ENCODE measurements around the gene ADRA1B.

GRCh38 chr5:159907689-159908590 is 8.3 kb upstream of the ADRA1B start:
- TF ChIP-seq, protein P1, sequence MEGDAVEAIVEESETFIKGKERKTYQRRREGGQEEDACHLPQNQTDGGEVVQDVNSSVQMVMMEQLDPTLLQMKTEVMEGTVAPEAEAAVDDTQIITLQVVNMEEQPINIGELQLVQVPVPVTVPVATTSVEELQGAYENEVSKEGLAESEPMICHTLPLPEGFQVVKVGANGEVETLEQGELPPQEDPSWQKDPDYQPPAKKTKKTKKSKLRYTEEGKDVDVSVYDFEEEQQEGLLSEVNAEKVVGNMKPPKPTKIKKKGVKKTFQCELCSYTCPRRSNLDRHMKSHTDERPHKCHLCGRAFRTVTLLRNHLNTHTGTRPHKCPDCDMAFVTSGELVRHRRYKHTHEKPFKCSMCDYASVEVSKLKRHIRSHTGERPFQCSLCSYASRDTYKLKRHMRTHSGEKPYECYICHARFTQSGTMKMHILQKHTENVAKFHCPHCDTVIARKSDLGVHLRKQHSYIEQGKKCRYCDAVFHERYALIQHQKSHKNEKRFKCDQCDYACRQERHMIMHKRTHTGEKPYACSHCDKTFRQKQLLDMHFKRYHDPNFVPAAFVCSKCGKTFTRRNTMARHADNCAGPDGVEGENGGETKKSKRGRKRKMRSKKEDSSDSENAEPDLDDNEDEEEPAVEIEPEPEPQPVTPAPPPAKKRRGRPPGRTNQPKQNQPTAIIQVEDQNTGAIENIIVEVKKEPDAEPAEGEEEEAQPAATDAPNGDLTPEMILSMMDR (IDR thresholded peaks at IDR 0.05) = no peak
- TF ChIP-seq POLR2A (IDR thresholded peaks at IDR 0.05) (no peak), EP300 (IDR thresholded peaks at IDR 0.05) (no peak), POLR2AphosphoS5 (IDR thresholded peaks at IDR 0.05) (no peak)

All from stomach (tissue), 4 donors.